Stimulated activated CD4-positive, alpha-beta T cell treated with anti-CD3 and anti-CD28 coated beads, TNF-alpha, amount 100 ng/mL, for 48 hours (primary cell): ENCODE results near the gene CES2.

Experiments
- DNase-seq, 3 donors: peaks; one replicate each; pipeline ENCODE4 v3.0.0-alpha.2; 2020; ENCODE audit warnings: low read depth in 3 of 3

Gene CES2

DNA sequence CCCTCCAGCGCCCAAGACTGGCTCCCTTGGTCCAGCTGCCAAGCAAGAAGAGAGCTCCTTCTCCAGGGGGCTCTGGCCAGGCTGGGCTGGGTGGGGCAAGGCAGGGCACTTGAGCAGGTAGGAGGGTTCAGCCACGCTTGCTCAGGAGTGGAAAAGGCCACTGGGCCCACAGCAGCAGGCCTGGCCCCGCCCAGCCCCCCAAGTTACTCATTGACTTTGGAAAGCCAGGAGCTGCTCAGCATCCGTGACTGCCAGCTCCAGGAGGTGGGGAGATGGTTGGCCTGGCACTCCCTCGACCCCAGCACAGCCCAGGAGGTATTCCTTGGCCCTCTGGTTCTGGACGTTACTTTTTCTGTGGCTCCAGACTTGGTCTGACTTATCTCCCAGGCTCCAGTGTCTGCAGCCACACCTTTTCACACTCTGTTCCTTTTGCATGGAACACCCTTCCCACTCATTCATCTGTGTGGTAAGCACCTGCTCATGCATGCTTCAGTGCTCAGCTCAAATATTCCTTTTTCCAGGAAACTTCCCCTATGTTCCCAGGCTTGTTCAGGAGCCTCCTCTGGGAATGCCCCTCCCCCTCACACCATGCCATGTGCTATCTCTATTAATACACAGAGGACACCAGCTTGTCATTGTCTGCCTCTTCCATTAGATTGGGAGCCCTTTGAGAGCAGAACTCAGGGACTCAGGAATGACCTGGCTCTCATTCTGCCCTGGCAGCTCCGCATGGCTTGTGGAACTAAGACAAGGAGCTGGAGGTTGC, 16.3 kb upstream of the CES2 start, which contains the start of gene CDH16:
Gene CDH16, minus strand, starts transcription at position 83 of the 766 bp plus-strand sequence. CDS start 820 bp downstream, outside the sequence.
- no peak for DNase-seq

DNA sequence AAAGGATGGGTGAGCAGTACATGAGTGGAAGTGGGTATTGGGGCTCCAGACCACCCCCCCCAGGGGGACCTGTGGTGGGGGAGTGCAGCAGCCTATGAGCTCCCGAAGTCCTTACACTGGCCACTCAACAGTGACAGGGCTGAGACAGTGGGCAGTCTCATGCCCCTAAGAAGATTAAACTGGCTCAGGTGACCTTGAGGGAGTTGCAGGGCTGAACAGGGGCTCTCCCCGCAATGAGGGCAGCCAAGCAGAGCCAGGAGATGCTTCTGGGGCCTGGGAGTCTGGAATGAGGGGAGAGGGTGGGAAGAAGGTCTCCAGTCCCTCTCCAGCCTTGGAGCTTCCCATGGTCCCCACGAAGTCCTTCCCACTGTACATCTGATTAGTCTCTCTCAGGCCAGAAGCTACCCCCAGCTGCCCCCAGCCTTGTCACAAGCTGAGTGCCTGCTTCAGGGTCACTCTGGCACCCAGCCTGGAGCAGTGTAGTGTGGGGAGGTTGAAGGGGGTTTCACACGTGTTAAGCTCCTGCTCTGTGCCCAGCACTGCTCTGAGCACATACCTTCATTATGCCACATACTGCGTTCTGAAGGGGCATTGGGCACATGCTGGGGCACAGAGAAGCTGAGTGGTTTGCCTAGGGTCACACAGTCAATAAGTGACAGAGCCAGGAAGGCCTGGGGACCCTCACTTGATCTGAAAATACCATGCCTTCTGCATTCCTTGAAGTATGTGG, 15.6 kb upstream of the CES2 start:
- DNase-seq: no peak

DNA sequence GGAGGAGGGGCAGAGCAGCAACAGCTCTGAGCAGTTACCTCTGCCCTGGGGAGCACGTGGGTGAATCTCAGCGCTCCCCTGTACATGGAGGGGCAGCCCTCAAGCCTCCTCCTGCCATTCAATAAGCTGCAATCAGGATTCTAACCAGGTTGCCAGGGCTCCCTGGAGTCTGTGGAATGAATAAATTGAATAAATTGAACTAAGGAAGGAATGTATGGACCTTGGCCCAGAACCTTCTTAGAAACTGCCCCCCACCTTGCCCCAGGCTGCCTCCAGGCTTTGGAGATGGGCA, 15.1 kb upstream of the CES2 start:
- DNase-seq: no peak

DNA sequence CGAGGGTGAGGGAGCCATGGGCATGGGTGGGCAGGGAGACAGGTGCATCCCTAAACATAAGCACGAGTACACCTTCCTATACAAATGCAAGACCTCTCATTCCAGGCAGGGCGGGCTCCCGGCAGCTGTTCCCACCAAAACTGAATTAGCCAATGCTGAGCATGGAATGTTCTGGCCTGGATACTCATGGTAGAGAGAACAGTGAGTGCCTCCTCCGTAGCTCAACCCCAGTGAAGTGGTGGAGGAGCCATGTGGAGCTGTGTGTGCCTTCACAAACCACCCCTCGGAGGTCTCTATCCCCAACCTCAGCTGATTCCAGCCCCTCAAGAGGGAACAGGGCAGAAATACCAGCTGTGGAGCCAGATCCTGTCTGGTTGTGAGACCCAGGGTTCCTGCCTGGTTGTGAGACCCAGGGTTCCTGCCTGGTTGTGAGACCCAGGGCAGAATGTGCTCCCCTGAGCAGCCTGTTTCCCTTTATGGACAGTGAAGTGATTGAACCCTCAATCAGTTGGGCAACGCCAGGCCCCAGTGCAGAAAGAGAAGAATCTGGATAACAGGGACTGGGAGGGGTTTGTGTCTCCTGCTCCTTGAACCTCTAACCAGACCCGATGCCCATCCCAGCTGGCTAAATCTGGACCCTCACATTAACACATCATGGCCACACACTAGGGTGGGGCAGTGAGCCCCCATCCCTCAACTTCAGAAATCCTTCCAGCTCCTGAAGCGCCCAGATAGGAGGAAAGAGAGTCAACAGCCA, 14.2 kb upstream of the CES2 start:
- DNase-seq: no peak

DNA sequence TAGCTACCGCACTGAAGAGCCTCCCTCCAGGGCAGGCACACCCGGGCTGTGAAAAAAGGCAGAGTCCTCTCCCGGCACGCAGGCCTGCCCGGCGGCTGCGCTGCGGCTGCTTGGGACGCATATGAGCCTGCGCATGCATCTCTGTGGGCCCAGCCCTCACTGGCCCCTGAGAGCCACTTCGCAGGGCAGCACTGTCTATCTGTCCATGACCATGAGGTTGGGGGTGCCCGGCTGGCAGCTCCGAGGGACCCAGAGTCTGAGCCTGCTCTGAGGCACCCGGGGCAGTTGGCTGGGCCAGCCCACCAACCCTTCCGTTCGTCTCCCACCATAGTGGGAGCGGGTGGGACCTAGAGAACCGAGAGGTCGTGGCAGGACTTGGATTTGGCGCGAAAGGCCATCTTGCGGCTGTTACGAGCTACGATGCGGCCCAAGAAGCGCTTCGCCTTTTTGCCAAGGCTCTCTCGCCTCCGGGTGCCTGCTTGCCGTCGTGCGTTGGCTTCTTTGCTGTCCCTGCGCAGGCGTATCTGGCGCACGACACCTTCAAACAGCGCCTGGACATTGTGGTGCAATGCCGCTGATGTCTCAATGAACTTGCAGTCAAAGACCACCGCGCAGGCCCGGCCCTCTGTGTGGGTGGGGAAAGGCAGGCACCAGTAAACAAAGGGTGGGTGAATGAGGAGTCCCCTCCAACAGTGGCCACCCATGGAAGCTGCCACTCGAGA, 13.4 kb upstream of the CES2 start:
- DNase-seq: no peak

DNA sequence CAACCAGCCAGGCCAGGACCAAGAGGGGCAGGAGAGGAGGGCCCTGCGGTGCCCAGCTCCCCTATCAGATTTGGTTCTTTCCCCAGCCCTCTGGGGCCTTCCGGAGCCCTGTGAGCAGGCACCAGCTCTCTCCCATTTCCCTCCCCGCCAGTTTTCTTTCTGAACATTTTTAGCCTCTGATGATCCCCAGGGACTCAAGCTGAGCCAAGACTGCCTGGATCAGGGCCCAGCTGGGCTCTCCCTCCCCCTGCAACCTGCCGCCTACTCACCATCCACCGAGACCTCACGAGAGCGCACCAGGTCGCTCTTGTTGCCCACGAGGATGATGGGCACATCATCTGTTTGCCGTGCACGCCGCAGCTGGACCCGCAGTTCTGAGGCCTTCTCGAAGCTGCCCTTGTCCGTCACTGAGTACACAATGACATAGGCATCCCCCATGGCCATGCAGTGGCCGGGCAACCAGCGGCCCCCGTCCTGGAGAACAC, 12.0 kb upstream of the CES2 start:
- no peak for DNase-seq

DNA sequence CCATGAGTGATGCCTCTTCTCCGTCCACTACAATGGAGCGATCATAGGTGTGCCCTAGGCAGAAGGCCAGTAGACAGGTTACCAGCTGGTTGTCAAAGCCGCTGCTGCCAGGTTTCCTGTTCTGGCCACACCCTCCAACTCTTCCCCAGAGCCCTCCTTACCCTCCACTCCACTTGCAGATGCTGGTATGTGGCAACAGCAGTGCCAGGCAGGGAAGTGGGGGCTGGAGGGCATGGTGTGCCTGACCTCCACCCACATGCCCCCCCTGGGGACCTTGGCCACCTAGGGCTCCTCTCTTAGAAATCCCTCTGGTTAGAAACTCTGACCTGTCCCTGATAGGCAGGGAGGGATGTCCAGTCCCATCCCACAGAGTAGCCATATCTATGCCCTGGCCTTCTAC, 11.4 kb upstream of the CES2 start:
- no peak for DNase-seq

DNA sequence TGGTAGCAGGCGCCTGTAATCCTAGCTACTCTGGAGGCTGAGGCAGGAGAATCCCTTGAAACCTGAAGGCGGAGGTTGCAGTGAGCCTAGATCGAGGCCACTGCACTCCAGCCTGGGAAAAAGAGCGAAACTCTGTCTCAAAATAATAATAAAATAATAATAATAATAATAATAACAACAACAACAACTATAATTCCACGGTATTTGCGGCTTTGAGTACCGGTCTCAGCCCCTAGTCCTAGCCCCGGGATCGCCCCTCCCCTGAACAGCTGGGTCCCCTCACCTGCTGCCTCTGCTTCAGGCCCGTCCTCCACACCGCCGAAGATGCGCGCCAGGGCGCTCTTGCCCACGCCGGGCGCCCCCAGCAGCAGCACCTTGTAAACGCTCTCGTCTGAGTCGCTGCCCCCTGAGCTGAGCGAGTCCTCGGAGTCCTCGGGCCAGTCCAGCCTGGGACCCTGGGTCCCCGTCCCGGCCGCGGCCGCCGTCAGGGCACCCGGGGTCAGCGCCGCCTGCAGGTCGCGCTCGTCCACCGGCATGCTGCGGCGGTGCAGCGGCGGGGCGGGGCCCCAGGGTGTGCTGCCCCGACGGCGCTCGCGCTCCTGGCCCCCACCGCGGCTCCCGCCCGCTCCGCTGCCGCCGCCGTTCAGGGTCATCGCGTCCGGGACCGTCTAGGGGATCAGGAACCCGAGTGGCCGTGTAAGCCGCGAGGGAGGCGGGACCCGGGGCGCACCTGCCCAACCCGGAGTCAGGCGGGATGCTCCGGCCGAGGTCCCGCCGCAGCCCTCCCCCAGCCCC, 10.6 kb upstream of the CES2 start:
- DNase-seq: peak in 1 of 3 donors; percentile 36

DNA sequence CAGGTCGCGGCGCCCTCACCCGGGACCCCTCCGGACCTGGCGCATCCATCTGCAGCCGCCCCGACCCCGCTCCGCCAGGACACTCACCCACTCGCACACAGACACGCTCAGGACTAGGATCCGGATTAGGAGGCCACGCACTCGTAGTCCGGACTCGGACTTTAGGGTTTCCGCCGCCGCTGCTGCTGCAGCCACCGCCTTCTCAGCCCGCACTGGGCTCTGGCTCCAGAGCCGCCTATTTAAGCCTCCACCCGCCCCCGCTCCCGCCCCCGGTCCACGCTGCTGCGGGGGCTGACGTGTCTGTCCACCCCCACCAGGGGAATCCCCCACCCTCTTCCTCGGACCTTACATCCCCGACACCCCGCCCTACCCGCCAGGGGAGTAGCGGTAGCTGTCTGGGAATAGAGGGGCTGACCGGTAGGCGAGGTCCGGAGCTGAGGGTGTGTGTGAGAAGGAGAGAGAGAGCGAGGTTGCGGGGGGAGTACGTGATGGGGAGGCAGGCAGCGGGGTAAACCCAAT, 9.9 kb upstream of the CES2 start, which contains the start of gene RRAD:
Gene RRAD, minus strand, starts transcription at position 214 of the 519 bp plus-strand sequence. CDS start 356 bp downstream, outside the sequence.
- no peak for DNase-seq

DNA sequence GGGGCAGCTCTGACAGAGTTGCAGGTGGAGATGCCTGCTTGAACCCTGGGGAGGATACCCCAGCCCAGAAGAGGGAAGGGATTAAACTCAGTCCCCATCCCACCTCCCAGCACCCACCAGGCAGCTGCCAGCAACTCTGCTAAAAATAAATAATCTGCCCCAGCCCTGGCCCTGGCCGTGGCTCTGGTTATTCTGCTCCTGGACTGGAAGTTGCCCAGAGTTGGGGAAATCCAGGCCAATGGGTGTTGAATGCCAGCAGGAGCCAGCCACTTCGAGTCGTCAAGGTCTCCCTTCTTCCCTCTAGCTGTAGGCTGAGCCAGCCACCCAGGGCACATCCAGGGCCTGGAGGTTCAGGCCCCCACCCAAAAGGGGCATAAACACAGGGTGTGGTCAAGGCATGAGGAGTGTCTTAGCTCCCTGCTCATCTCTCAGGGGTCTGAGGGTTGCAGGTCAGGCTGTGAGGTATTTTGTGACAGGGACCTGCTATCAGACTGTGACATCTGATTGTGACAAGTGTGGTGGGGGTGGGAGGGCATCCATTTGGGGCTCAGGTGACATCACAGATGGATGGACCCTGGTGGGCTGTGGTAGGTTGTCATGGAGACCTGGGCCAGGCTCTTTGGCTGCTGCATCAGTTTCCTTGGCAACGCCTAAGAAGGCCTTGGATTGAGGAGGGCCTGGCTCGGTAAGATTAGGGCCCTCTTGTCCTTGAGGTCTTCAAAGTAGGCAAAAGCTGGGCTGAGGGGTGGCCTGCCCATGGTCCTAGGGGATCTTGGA, 9.0 kb upstream of the CES2 start:
- no peak for DNase-seq

DNA sequence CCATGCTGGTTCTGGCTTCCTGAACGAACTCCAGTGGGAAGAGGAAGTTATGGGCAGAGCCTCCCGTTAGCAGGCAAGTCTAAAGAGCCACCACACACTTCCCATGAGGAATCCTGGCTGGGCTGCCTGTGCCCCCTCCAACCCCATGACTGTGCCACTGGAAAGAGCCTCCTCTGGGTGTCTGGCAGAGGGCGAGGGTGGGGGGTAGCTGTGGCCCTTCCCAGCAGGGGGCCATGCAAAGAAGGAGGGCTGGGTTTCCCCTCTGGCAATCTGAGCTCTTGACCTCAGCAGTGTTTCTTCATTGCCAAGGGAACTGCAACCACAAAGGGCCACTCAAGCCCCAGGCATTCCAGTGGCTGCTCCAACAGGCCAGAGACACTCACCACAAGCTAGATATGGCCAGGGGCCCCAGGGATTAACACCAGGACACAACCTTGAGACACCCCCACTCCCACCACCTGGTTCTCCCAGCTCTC, 8.3 kb upstream of the CES2 start:
- no peak for DNase-seq

DNA sequence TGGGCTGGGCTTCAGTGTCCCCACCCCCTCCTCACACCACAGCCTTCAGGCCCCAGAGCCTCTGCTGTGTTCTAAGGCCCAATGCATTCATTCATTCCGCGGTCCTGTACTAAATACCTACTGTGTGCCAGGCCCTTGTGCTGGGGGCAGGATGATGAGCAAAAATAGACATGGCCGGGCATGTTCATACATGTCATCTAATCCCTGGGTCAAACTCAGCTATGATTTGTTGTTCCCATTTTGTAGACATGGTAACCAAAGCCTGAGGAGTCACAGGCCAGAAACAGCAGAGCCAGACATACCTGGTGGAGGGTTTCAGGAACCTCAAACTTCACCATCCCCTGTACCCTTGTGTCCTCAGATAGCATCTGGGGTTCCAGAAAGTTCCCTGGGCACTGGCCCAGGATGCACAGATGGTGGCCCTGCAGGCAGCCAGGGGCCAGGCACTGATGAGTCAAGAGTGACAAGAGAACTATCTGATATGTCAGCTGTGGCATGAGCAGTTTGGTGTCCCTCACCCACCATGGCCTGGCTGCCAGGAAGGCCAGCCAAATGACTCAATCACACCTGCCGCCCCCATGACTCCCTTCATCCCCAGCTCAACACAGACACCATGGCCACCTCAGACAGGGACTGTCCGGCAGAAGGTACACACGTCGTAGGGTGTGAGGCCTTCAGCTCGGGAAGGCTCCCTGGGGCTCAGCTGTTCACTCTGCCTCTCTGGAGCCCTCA, 7.2 kb upstream of the CES2 start:
- DNase-seq: no peak

DNA sequence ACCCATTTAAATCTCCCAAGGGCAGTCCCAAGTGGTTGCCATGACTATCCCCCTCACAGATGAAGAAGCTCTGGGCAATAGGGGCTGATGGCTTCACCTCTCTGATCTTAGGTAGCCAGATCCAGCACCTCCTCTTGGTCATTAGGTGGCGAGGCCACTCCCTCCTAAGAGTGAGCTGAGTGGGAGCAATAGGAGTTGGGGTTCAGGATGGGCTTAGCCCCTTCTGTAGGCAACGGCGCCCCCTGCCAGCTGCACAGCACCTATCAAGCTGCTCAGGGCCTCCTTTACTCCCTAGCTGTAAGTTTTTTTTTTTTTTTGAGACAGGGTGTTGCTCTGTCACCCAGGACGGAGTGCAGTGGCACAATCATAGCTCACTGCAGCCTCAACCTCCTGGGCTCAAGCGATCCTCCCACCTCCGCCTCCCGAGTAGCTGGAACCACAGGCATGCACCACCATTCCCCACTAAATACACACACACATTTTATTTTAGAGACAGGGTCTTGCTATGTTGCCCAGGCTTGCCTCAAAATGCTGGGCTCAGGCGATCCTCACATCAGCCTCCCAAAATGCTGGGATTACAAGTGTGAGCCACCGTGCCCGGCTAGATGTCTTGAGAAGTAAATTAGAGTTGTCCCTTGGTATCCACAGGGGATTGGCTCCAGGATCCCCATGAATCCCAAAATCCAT, 6.5 kb upstream of the CES2 start:
- peak in 1 of 3 donors; percentile 47 for DNase-seq

DNA sequence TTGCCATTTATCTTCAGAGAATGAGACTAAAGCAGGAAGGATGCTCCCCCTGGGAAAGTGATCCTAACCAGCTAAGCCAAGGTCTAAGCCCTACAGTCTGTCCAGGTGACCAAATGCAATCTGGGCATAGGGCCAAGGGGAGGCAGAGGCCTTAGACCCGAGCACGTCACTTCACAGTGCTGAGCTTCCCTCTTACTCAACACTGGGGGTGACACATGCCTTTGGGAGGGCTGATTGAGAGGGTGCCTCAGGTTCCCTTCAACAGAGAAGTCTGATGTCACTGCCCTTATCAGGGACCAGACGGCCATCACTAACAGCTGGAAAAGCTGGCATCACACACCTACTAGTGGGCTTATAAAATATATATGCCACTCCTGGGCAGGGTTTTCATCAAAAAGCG, 5.1 kb upstream of the CES2 start:
- no peak for DNase-seq

DNA sequence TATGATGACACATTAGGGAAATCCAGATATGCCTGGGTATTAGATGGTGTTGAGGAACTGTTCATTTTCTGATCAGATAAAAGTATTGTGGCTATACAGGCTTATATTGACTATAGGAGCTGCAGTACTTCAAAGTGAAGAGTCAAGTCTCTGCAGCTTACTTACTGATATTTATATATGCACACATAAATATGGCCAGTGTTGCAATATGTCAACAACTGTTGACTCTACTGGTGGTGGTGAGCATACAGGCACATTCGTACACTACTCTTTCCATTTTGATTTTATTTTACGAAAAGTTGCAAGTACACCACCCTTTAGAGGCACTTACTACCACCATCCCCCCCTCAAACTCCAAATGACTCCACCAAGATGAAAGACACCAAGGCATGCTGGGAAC, 3.7 kb upstream of the CES2 start:
- DNase-seq: no peak

DNA sequence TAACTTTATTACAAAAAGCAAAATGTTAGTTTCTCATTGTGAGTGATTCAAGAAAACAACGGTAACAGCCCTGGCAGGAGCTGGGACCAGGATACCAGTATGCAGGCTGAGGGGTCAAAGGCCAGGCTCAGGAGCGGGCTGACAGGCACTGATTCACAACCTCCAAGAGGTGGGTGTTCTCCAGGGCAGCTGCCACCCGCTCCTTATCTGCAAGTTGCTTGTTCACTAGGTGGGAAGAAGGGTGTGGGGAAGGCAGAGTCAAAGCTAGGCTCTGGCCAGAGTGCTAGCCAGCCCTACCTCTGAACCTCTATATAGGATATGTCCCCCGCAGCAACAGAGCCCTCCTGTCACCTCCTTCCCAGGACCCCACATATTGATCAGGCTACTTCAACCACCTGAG, 3.2 kb upstream of the CES2 start:
- no peak for DNase-seq

DNA sequence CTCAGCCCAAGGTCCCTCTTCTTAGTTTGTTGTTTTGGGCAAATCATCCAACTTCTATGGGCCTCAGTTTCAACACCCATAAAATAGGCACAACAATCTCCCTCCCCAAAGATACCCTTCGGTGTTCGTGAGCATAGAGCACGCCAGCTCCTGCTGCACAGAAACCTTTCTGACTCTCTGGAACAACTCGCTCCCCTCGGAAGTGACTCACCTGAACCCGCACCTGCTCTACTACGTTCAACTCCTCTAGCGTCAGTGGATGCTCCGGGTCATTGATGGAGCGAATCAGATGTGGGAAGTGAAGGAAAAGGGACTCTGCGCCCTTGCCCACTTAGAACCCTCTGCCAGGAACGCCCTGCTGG, 1.6 kb upstream of the CES2 start:
- DNase-seq: peak; percentile 32 to 53 (median 42)

DNA sequence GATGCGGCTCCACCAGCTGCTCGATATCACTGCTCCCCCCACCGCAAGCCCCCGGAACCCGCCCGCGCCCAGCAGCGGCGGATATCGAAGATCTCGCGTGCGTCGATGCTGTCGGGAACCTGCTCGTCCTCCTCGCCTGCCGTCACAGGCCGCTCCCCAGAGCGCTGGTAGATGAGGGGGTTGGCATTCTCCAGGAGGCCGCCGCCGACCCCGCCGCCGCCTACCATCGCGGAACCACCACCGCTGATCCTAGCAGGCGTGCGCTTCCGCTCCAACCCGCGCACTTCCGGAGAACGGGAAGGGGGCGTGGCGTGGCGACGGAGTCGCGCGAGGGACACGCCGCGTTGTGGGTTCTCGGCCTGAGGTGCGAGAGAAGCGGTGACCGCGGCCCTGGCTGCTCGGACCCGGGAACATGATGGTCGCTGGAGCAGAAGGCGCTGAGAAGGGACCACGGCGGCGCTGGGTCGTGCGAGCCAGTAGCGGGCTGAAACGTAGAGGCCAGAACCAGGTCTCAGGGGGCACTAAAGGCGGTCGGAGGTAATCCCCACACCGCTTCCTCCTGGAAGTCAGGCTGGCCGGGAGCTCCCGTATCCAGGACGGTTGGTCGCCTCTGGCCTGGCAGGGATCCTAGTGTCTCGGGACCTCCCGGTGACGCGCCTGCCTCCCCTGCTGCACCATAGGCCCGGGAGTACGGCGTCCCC, 1.0 kb upstream of the CES2 start, which contains the start of gene CIAO2B:
Gene CIAO2B, minus strand, starts transcription at position 265 of the 701 bp plus-strand sequence. Its CDS starts 38 bp downstream, at position 227.
- peak; percentile 79 to 93 (median 80) for DNase-seq
